ENCODE data around the gene ZNF771. TPM values are rescaled to one million over a fixed set of nuclear protein-coding genes. Genes with fewer than 3 reads are reported as not detected.

The ZNF771 gene
- total and polyA plus RNA-seq, 2 experiments from 2014 or later: 10.8 to 12.0 TPM

GRCh38 chr16:30380803-30381208 lies 26.6 kb upstream of the ZNF771 start:
- Histone ChIP-seq H3K9me2 (ENCODE audit: insufficient read depth) (no peaks in the 10 kb centered on the region), H4K20me1 (replicated peaks; ENCODE audit: insufficient read depth) (no peaks in the 10 kb centered on the region), H3K36me3 (ENCODE audit: insufficient read depth) (no peaks in the 10 kb centered on the region), H3K27ac (ENCODE audit: low read depth) (no peak overlapping the region), H3K79me2 (replicated peaks; ENCODE audit: insufficient read depth) (0 out of 2 replicates have a peak, but pooled peaks cover 4% of the 10 kb centered on the region), H3K27me3 (ENCODE audit: insufficient read depth) (no peaks in the 10 kb centered on the region), H3K4me2 (no peak overlapping the region), H3F3A (replicated peaks; ENCODE audit: low read depth) (peaks cover 24% of the 10 kb centered on the region), H3K4me1 (ENCODE audit: insufficient read depth) (peaks cover 11% of the 10 kb centered on the region), H2AFZ (no peak overlapping the region), H3K4me3 (no peak overlapping the region)
- Mint-ChIP-seq H3K27me3 (ENCODE audit: insufficient read depth, low read depth, poor library complexity) (peaks cover 27% of the 10 kb centered on the region), H3K36me3 (ENCODE audit: low read depth) (peaks cover 3% of the 10 kb centered on the region; the same call in 2 of the 3 replicates), H3K9me3 (no peaks in the 10 kb centered on the region; the same call in none of the 3 replicates), H3K4me1 (peaks cover 19% of the 10 kb centered on the region), H3K4me3 (peak overlapping the region; percentile 21; the same call in 1 of the 3 replicates), H3K27ac (no peak overlapping the region)
- DNase-seq (ENCODE audit: low spot score) (no peak), ATAC-seq (no peak)
- TF ChIP-seq CREB1 (CRISPR knock-in tag; IDR thresholded peaks at IDR 0.05; ENCODE audit: low read depth) (no peak), STAT1 (IDR thresholded peaks at IDR 0.05; ENCODE audit: unreplicated experiment) (no peak), EZH2phosphoT487 (IDR thresholded peaks at IDR 0.05; ENCODE audit: unreplicated experiment) (no peak), EZH2 (IDR thresholded peaks at IDR 0.05; ENCODE audit: low read depth, unreplicated experiment) (no peak), ETS1 (IDR thresholded peaks at IDR 0.05) (no peak)
- TF ChIP-seq, protein P1, sequence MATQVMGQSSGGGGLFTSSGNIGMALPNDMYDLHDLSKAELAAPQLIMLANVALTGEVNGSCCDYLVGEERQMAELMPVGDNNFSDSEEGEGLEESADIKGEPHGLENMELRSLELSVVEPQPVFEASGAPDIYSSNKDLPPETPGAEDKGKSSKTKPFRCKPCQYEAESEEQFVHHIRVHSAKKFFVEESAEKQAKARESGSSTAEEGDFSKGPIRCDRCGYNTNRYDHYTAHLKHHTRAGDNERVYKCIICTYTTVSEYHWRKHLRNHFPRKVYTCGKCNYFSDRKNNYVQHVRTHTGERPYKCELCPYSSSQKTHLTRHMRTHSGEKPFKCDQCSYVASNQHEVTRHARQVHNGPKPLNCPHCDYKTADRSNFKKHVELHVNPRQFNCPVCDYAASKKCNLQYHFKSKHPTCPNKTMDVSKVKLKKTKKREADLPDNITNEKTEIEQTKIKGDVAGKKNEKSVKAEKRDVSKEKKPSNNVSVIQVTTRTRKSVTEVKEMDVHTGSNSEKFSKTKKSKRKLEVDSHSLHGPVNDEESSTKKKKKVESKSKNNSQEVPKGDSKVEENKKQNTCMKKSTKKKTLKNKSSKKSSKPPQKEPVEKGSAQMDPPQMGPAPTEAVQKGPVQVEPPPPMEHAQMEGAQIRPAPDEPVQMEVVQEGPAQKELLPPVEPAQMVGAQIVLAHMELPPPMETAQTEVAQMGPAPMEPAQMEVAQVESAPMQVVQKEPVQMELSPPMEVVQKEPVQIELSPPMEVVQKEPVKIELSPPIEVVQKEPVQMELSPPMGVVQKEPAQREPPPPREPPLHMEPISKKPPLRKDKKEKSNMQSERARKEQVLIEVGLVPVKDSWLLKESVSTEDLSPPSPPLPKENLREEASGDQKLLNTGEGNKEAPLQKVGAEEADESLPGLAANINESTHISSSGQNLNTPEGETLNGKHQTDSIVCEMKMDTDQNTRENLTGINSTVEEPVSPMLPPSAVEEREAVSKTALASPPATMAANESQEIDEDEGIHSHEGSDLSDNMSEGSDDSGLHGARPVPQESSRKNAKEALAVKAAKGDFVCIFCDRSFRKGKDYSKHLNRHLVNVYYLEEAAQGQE (IDR thresholded peaks at IDR 0.05; ENCODE audit: unreplicated experiment): no peak

GRCh38 chr16:30381291-30382041 lies 25.9 kb upstream of the ZNF771 start:
- Histone ChIP-seq H3K27ac (ENCODE audit: low read depth) (no peak overlapping the region; the same call in 1 of the 2 replicates), H3K4me3 (no peak overlapping the region), H3K4me1 (ENCODE audit: insufficient read depth) (peaks cover 9% of the 10 kb centered on the region), H3F3A (replicated peaks; ENCODE audit: low read depth) (peaks cover 22% of the 10 kb centered on the region), H4K20me1 (replicated peaks; ENCODE audit: insufficient read depth) (no peaks in the 10 kb centered on the region), H2AFZ (no peak overlapping the region), H3K79me2 (replicated peaks; ENCODE audit: insufficient read depth) (0 out of 2 replicates have a peak, but pooled peaks cover 4% of the 10 kb centered on the region), H3K9me2 (ENCODE audit: insufficient read depth) (no peaks in the 10 kb centered on the region), H3K36me3 (ENCODE audit: insufficient read depth) (no peaks in the 10 kb centered on the region), H3K4me2 (no peak overlapping the region), H3K27me3 (ENCODE audit: insufficient read depth) (no peaks in the 10 kb centered on the region)
- ATAC-seq (no peak), DNase-seq (ENCODE audit: low spot score) (no peak)
- H3K4me1 Mint-ChIP-seq: peaks cover 16% of the 10 kb centered on the region
- no peaks in the 10 kb centered on the region; the same call in none of the 3 replicates for H3K9me3 Mint-ChIP-seq
- TF ChIP-seq ZNF462 (CRISPR knock-in tag; IDR thresholded peaks at IDR 0.05): no peak
- no peak for TF ChIP-seq POLR2AphosphoS5 (IDR thresholded peaks at IDR 0.05; ENCODE audit: low read depth)
- TF ChIP-seq ZNF331 (CRISPR knock-in tag; IDR thresholded peaks at IDR 0.05; ENCODE audit: low read depth): no peak
- H3K27me3 Mint-ChIP-seq (ENCODE audit: insufficient read depth, low read depth, poor library complexity): peaks cover 25% of the 10 kb centered on the region
- no peak overlapping the region for H3K4me3 Mint-ChIP-seq
- peak overlapping the region; percentile 62 for H3K27ac Mint-ChIP-seq
- peaks cover 3% of the 10 kb centered on the region; the same call in 2 of the 3 replicates for H3K36me3 Mint-ChIP-seq (ENCODE audit: low read depth)
